Measurements from ENCODE around the gene CCDC40.

DNA sequence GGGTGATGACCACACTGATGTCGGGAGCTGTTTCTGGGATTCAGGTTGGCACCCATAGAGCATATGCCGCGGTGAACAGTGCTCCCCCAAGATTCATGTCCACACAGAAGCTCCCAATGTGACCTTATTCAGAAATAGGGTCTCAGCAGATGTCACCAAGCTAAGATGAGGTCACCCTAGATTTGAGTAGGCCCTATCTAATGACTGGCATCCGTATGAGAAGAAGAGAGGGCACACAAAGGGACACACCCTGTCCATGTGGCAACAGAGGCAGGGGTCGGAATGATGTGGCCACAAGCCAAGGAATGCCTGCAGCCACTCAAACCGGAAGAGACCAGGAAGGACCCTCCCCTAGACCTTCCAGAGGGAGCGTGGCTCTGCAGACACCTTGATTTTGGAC, 36.3 kb upstream of the CCDC40 start:
- TF ChIP-seq, protein P1, sequence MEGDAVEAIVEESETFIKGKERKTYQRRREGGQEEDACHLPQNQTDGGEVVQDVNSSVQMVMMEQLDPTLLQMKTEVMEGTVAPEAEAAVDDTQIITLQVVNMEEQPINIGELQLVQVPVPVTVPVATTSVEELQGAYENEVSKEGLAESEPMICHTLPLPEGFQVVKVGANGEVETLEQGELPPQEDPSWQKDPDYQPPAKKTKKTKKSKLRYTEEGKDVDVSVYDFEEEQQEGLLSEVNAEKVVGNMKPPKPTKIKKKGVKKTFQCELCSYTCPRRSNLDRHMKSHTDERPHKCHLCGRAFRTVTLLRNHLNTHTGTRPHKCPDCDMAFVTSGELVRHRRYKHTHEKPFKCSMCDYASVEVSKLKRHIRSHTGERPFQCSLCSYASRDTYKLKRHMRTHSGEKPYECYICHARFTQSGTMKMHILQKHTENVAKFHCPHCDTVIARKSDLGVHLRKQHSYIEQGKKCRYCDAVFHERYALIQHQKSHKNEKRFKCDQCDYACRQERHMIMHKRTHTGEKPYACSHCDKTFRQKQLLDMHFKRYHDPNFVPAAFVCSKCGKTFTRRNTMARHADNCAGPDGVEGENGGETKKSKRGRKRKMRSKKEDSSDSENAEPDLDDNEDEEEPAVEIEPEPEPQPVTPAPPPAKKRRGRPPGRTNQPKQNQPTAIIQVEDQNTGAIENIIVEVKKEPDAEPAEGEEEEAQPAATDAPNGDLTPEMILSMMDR (IDR thresholded peaks at IDR 0.05), result no peak
- no peak for TF ChIP-seq EZH2phosphoT487 (IDR thresholded peaks at IDR 0.05)
